Measurements from ENCODE around the gene ENOSF1.

GRCh38 chr18:666177-666576, 46.3 kb downstream of the ENOSF1 start:
- TF ChIP-seq, protein P1, sequence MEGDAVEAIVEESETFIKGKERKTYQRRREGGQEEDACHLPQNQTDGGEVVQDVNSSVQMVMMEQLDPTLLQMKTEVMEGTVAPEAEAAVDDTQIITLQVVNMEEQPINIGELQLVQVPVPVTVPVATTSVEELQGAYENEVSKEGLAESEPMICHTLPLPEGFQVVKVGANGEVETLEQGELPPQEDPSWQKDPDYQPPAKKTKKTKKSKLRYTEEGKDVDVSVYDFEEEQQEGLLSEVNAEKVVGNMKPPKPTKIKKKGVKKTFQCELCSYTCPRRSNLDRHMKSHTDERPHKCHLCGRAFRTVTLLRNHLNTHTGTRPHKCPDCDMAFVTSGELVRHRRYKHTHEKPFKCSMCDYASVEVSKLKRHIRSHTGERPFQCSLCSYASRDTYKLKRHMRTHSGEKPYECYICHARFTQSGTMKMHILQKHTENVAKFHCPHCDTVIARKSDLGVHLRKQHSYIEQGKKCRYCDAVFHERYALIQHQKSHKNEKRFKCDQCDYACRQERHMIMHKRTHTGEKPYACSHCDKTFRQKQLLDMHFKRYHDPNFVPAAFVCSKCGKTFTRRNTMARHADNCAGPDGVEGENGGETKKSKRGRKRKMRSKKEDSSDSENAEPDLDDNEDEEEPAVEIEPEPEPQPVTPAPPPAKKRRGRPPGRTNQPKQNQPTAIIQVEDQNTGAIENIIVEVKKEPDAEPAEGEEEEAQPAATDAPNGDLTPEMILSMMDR (IDR thresholded peaks at IDR 0.05): no peak
- TF ChIP-seq POLR2AphosphoS5 (IDR thresholded peaks at IDR 0.05; ENCODE audit: insufficient read depth in 1 of 2, low read depth in 1 of 2): no peak
